HG03354 (cell line): ENCODE data around the gene DPP4.
A peak's percentile ranks its signal among the peaks of the same experiment; 100 is the strongest.

ENCODE experiments used
- ATAC-seq: cut with Tn5 transposase; IDR thresholded peaks from one replicate; pipeline ENCODE4 v1.9.1; 2021; ENCODE audit warnings: mild to moderate bottlenecking; ENCODE audit not compliant: unreplicated experiment, poor library complexity, severe bottlenecking

The DPP4 gene

GRCh38 chr2:162025121-162025911, 48.7 kb downstream of the DPP4 start:
- ATAC-seq = no peak

- no peak for ATAC-seq
These were observed 51.6 kb downstream of the DPP4 start for GRCh38 chr2:162022290-162022945.

GRCh38 chr2:162021516-162022058, 52.4 kb downstream of the DPP4 start:
- no peak for ATAC-seq

- no peak for ATAC-seq
These were observed 55.5 kb downstream of the DPP4 start for GRCh38 chr2:162018530-162018929.

- ATAC-seq = no peak
These were observed 56.8 kb downstream of the DPP4 start for GRCh38 chr2:162017233-162017632.

GRCh38 chr2:162016080-162016479, 57.9 kb downstream of the DPP4 start:
- no peak for ATAC-seq

- no peak for ATAC-seq
These were observed 59.3 kb downstream of the DPP4 start for GRCh38 chr2:162014751-162015150.

GRCh38 chr2:162013514-162014475, 60.2 kb downstream of the DPP4 start:
- ATAC-seq = no peak

GRCh38 chr2:162012565-162013058, 61.4 kb downstream of the DPP4 start:
- no peak for ATAC-seq

GRCh38 chr2:162011706-162012564, 62.1 kb downstream of the DPP4 start:
- peak; percentile 48 for ATAC-seq

- no peak for ATAC-seq
These were observed 64.5 kb downstream of the DPP4 start for GRCh38 chr2:162009543-162009942.

GRCh38 chr2:162007447-162008040, 66.5 kb downstream of the DPP4 start:
- ATAC-seq = peak; percentile 46

GRCh38 chr2:162006337-162006736, 67.7 kb downstream of the DPP4 start:
- ATAC-seq = no peak

GRCh38 chr2:162004031-162004430, 70.0 kb downstream of the DPP4 start:
- ATAC-seq = no peak

- no peak for ATAC-seq
These were observed 71.3 kb downstream of the DPP4 start for GRCh38 chr2:162002623-162003235.

GRCh38 chr2:162000431-162000830, 73.6 kb downstream of the DPP4 start:
- ATAC-seq = no peak

GRCh38 chr2:161999321-161999720, 74.7 kb downstream of the DPP4 start:
- no peak for ATAC-seq

GRCh38 chr2:161998857-161999256, 75.2 kb downstream of the DPP4 start:
- ATAC-seq = no peak
